Ascending aorta (tissue), 2 donors: Measurements from ENCODE around the gene CFAP157. TPM values are rescaled to one million over a fixed set of nuclear protein-coding genes. Genes with fewer than 3 reads are reported as not detected.

Experiments
- DNase-seq, 2 donors: peaks; one replicate each; pipeline ENCODE4 v3.0.0-alpha.2; 2019; ENCODE audit warnings: low spot score in 2 of 2
- H3K27ac ChIP-seq, 2 donors: fragments of 200-600 bp; sonication (generic); one replicate each; pipeline ENCODE4 v1.5.1; 2016 to 2017; ENCODE audit warnings: mild to moderate bottlenecking in 1 of 2
- H3K27me3 ChIP-seq: fragments of 200-600 bp; sonication (generic); one replicate; pipeline ENCODE4 v1.5.1; 2017
- H3K36me3 ChIP-seq, 2 donors: fragments of 200-600 bp; sonication (generic); one replicate each; pipeline ENCODE4 v1.5.1; 2016
- H3K4me1 ChIP-seq, 2 donors: fragments of 200-600 bp; sonication (generic); one replicate each; pipeline ENCODE4 v1.5.1; 2016 to 2017; ENCODE audit warnings: mild to moderate bottlenecking in 1 of 2
- H3K4me3 ChIP-seq, 2 donors: fragments of 200-600 bp; sonication (generic); one replicate each; pipeline ENCODE4 v1.5.1; 2016 to 2017; ENCODE audit warnings: mild to moderate bottlenecking in 1 of 2
- H3K9me3 ChIP-seq, 2 donors: fragments of 200-600 bp; sonication (generic); one replicate each; pipeline ENCODE4 v1.5.1; 2016
- CTCF ChIP-seq, 3 experiments: fragments of 200-600 bp in 2 of 3; fragments of 450-650 bp in 1 of 3; sonication (generic) in 2 of 3; IDR thresholded peaks; one replicate each; pipeline ENCODE4 v1.5.1; 2016 to 2019; ENCODE audit warnings: antibody characterized with exemption in 3 of 3, mild to moderate bottlenecking in 1 of 3, moderate library complexity in 1 of 3
- intact Hi-C: fragments of 100-400 bp; cut with DNase I; formaldehyde crosslinking; loops from one replicate; pipeline ENCODE4 v1.15.1; 2023
- total RNA-seq: library from RNA; depleted of rRNA; stranded (reverse); fragments of >200 nt; gene quantifications from one replicate; pipeline ENCODE4 v1.1.0, GENCODE V29; 2016

The CFAP157 gene
- total RNA-seq, 1 donor from 2014 or later: not detected

- intact Hi-C loops: no loop called here
- no peak for DNase-seq
- Histone ChIP-seq H3K4me1 (no peaks in the 10 kb centered on the region), H3K4me3 (no peak overlapping the region), H3K27me3 (no peaks in the 10 kb centered on the region), H3K27ac (no peak overlapping the region), H3K9me3 (no peaks in the 10 kb centered on the region), H3K36me3 (peaks cover 24 to 73% of the 10 kb centered on the region in 2 donors)
- TF ChIP-seq CTCF (IDR thresholded peaks at IDR 0.05): no peak
Observed at GRCh38 chr9:127664678-127665507, 41.9 kb upstream of the CFAP157 start.

- H3K4me1 ChIP-seq: no peaks in the 10 kb centered on the region
- intact Hi-C loops: no loop called here
- no peaks in the 10 kb centered on the region for H3K9me3 ChIP-seq
- peaks cover 38 to 73% of the 10 kb centered on the region in 2 donors for H3K36me3 ChIP-seq
- H3K27ac ChIP-seq: no peak overlapping the region
- DNase-seq: no peak
- H3K27me3 ChIP-seq: no peaks in the 10 kb centered on the region
- H3K4me3 ChIP-seq: no peak overlapping the region
- no peak for TF ChIP-seq CTCF (IDR thresholded peaks at IDR 0.05)
Observed at GRCh38 chr9:127667127-127667844, 39.5 kb upstream of the CFAP157 start.

- no peak overlapping the region for H3K27ac ChIP-seq
- no peak for DNase-seq
- no peaks in the 10 kb centered on the region for H3K27me3 ChIP-seq
- H3K4me3 ChIP-seq: no peak overlapping the region
- intact Hi-C loops: no loop called here
- H3K9me3 ChIP-seq: no peaks in the 10 kb centered on the region
- peaks cover 41 to 73% of the 10 kb centered on the region in 2 donors for H3K36me3 ChIP-seq
- no peaks in the 10 kb centered on the region for H3K4me1 ChIP-seq
- TF ChIP-seq CTCF (IDR thresholded peaks at IDR 0.05): no peak
Observed at GRCh38 chr9:127667906-127668305, 38.9 kb upstream of the CFAP157 start.

- H3K4me3 ChIP-seq: no peak overlapping the region
- no peak for TF ChIP-seq CTCF (IDR thresholded peaks at IDR 0.05)
- no peaks in the 10 kb centered on the region for H3K9me3 ChIP-seq
- no peaks in the 10 kb centered on the region for H3K27me3 ChIP-seq
- intact Hi-C loops: no loop called here
- DNase-seq: no peak
- peaks cover 41 to 60% of the 10 kb centered on the region in 2 donors for H3K36me3 ChIP-seq
- H3K27ac ChIP-seq: no peak overlapping the region
- no peaks in the 10 kb centered on the region for H3K4me1 ChIP-seq
Observed at GRCh38 chr9:127673234-127673633, 33.6 kb upstream of the CFAP157 start.

GRCh38 chr9:127676638-127677037, 30.1 kb upstream of the CFAP157 start:
- peaks cover 52 to 76% of the 10 kb centered on the region in 2 donors for H3K36me3 ChIP-seq
- DNase-seq: no peak
- intact Hi-C loops: no loop called here
- TF ChIP-seq CTCF (IDR thresholded peaks at IDR 0.05): no peak
- no peaks in the 10 kb centered on the region for H3K27me3 ChIP-seq
- H3K4me3 ChIP-seq: no peak overlapping the region
- H3K27ac ChIP-seq: no peak overlapping the region
- H3K4me1 ChIP-seq: no peaks in the 10 kb centered on the region
- no peaks in the 10 kb centered on the region for H3K9me3 ChIP-seq
